ENCODE results near the gene KRTAP22-2.

KRTAP22-2 gene

DNA sequence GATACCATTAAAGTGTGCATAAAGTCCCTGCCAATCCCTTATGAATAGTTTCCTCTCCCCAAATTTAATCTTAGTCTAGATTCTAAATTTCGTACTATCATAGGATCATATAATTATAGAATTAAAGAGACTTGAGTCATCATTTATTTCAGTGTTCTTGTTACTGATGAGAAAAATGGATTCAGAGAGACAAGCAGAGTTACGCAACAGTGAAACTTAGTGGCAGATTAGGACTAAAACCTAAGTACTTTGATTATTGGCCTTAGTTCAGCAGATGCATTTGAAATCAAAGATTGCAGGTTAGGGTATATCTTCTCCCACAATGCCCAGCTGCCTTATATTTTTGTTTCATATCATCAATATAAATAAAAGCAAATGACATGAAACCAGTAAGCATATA, 28.2 kb downstream of the KRTAP22-2 start:
- no peak for DNase-seq

DNA sequence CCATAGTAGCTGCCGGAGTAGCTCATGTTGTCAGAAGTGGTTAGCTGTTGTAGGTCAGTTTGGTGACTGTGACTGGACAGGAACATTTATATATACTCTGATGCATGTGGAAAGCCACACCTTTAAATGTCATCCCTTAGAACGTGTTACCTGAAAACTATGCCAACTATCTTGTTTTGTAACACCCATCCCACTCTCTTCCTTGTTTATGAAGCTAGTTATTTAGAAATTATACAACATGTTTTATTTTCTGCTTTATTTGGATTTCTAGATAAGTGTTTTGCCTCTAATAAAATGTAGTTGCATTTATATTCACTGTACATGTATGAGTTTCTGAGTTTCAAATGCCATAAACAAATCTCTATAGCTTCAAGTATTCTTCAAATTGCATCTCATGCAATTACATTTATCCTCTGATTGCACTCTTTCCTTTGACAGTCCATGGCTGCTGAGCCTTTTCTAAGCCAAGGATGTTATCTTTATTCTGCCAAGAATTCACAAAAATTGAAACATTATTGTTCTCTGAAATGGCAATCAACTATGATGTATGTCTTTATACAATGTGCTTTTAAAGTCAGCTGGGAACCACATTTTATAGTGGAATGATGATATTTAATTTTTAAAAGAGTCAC, 28.8 kb downstream of the KRTAP22-2 start, which contains the start of gene KRTAP19-7:
TSS of gene KRTAP19-7 (minus strand) at position 51 of the 632 bp plus-strand sequence. CDS start at position 26, 25 bp downstream.
- DNase-seq: no peak

DNA sequence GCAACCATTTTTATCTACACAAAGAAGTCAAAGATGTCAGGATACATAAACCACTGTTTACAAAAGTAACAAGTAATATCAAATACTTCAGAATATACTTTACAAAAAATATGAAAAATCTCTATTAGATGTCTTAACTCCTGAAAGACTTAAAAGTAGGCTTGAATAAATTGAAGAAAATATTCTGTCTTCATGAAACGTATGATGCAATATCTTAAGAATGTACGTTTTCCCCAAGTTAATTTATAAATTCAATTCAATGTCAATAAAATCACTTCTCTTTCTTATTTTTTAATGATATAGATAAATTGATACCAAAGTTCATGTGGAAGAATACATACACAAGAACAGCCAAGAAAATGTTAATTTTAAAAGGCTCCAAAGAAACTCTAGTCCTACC, 35.1 kb downstream of the KRTAP22-2 start:
- no peak for DNase-seq

DNA sequence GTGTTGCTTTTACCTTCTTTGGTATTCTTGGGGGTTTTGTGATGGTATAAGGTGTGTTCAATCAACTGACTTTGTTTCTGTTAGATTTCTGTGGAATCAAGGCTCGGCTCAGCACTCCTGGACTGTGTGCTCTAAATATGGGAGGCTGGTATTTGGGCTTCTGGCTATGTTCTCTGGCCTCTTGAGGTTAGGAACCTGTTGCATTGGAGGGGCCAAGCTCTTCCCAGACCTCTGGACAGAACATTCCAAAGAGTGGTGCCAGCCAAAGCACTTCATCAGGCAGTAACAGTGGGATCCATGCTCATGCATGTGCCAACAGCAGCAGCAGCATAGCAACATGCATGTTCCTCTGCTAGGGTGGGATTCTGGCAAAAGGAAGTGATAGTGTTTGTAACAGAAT, 37.4 kb downstream of the KRTAP22-2 start:
- DNase-seq: no peak

DNA sequence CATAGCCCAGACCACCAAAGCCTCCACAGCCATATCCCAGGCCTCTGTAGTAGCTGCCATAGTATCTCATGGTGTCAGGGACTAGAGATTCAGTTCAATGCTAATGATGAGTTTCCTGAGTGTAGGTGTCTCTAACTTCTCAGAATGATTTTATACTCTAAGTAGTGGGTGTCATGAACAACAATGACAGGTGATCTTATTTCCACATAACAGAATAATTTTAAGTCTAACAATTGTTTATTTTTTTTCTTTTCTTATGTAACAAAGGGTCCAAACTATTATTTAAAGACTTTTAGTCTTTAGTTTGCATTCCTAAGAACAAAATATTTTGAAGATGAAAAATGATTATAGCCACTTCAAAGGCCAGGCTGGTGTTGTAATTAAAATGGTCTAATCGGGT, 48.4 kb downstream of the KRTAP22-2 start, which contains the start of gene KRTAP19-6:
TSS of gene KRTAP19-6 (minus strand) at position 101 of the 400 bp plus-strand sequence. CDS start at position 70, 31 bp downstream.
- no peak for DNase-seq
